K562 treated with DMSO at 1 percent for 24 hours (cell line): ENCODE results near the gene TJP3. TPM values are rescaled to one million over a fixed set of nuclear protein-coding genes. Genes with fewer than 3 reads are reported as not detected.

Experiments used
- total RNA-seq: library from RNA; unstranded; fragments of 300-600 nt; gene quantifications from 2 replicates; pipeline ENCODE4 v1.2.3, GENCODE V29; 2022; ENCODE audit warnings: low read depth; ENCODE audit not compliant: insufficient read depth

The TJP3 gene, protein sequence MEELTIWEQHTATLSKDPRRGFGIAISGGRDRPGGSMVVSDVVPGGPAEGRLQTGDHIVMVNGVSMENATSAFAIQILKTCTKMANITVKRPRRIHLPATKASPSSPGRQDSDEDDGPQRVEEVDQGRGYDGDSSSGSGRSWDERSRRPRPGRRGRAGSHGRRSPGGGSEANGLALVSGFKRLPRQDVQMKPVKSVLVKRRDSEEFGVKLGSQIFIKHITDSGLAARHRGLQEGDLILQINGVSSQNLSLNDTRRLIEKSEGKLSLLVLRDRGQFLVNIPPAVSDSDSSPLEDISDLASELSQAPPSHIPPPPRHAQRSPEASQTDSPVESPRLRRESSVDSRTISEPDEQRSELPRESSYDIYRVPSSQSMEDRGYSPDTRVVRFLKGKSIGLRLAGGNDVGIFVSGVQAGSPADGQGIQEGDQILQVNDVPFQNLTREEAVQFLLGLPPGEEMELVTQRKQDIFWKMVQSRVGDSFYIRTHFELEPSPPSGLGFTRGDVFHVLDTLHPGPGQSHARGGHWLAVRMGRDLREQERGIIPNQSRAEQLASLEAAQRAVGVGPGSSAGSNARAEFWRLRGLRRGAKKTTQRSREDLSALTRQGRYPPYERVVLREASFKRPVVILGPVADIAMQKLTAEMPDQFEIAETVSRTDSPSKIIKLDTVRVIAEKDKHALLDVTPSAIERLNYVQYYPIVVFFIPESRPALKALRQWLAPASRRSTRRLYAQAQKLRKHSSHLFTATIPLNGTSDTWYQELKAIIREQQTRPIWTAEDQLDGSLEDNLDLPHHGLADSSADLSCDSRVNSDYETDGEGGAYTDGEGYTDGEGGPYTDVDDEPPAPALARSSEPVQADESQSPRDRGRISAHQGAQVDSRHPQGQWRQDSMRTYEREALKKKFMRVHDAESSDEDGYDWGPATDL
- 6.8 and 7.5 TPM in 2 replicates for total RNA-seq

DNA sequence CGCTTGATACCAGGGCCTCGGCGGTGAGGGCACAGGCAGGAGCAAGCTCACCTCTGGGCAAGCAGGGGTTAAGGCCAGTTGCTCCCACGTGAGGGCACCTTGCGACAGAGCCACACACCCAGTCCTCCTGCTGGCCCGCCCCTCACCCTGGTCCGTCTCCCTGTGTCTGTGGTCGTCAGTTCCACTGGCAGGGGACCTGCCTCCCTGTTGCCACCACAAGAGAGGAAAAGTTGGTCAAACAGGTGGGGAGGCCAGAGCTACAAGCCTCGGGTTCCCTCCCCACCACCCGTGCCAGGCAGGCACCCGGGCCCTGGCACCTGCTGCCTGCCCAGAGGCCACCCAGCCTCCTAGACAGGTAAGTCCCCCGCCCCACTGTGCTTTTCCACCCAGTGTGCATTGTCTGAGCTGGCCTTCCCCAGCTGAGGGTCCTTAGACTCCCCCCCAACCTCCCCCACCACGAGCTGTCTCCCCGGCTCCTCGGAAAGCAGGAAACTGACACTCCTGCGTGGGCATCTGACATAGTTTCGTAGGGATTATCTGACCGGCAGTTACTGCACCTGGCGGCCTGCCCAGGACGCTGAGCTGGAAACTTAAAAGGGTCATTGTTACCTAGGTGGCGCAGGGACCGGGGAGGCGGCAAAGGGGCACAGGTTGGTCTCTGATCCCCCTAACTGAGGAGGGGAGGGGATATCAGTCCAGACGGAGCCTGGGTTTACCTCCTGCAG, at the start of gene TJP3:
TJP3 (plus strand) TSS at position 178 of the 725 bp plus-strand sequence. CDS start 20,049 bp downstream, outside the sequence.

DNA sequence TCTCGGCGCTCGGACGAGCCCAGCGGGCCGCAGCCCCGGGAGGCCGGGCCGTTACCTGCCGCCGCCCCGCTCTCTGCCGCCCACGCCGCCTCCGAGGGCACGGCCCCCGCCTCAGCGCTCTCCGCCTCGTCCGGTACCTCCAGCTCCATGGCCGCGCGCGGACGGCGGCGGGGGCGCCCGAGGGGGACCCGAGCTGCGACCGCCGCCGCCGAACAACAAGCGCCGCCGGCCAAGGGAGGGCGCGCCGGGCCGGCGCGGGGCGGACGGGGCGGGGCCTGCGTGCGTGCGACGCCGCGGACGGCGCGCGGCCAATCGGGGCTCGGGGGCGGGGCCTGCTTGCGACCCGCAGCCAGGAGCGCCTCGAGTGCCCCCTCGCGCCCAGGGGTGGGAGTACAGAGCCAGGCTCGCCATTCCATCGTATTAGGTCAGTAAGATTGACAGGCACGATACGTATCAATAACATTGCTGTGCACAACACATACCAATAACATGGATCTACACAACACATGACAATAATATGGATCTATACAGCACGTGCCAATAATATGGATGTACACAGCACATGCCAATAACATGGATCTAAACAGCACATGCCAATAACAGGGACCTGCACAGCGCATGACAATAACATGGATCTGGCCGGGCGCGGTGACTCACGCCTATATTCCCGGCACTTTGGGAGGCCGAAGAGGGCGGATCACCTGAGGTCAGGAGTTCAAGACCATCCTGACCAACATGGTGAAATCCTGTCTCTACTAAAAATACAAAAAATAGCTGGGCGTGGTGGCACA, 7.7 kb upstream of the TJP3 start, which contains the start of gene PIP5K1C:
PIP5K1C (minus strand) TSS at position 227 of the 791 bp plus-strand sequence; CDS start at position 149, 78 bp downstream.

DNA sequence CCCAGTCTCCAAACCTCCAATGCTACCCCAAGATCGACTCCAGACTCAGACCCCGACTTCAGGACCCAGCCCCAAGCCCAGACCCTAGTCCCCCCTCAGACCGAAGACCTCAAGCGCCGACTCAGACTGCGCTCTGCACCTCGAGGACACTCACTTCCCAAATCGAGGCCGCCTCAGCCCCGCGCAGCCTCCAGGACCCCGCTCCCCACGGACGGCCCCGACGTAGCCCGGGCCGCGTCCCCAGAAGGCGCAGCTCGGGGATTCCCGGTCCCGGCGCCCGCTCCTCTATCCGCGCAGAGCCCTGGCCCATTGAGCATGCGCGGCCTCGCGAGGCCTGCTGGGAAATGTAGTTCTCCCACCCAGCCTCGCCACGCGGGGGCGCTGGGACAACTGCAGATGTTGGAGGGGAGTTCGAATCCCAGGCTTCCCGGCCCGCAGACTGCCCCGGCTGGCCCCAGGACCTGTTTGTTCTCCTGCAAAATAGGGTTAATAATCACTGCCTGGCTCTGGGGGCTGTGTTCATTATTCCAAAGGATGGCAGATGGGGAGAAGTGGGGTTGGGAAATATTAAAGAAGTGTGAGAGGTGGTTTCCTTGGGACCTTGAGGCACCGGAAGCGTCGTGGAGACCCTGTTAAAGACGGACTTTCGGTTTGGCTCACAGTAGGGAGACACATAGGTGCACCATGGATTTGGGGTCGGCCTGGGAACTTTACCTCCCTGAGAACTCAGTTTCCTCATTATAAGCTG, 53.4 kb downstream of the TJP3 start, which contains the start of gene APBA3:
APBA3 (minus strand) TSS at position 311 of the 748 bp plus-strand sequence. CDS start 1,428 bp downstream, outside the sequence.

DNA sequence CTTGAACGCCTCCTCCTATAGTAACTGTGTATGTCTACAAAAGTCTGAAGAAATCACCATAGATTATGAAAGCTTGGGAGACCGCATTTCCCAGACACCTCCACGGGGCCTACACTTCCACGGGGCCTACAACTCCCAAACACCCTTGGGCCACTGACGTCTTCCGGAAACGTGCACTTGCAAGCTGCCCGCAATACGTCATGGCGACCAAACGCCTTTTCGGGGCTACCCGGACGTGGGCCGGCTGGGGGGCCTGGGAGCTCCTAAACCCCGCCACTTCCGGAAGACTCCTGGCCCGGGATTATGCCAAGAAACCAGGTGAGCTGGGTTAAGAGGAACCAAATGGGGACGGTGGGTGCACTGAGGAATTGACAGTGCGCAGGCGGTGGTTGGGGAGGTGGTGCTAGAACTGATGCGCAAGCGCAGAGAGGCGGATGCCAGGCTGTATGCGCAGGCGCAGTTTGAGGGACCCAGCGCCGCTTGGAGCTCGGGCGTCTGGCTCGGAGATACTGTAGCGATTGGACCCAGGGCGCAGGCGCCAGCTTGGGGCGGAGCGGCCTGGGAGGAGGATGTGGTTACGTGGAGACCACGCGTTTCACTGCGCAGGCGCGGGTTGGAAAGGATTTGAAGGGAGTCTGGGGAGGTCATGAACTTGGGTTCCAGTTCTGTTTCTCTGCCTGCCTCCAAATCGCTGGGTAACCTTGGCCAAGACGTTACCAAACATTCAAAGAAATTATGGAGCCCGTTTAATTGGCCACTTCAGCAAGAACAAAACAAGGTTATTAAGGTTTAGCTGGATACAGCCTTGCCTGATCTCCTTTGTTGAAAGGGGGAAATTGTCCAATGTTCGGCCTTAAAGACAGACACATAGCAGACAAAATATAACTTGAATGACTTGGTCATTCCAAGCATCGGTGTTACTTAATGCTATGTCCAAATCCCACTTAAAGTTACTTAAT, 54.6 kb downstream of the TJP3 start, which contains the start of gene MRPL54:
MRPL54 (plus strand) TSS at position 182 of the 959 bp plus-strand sequence; CDS start at position 201, 19 bp downstream.

DNA sequence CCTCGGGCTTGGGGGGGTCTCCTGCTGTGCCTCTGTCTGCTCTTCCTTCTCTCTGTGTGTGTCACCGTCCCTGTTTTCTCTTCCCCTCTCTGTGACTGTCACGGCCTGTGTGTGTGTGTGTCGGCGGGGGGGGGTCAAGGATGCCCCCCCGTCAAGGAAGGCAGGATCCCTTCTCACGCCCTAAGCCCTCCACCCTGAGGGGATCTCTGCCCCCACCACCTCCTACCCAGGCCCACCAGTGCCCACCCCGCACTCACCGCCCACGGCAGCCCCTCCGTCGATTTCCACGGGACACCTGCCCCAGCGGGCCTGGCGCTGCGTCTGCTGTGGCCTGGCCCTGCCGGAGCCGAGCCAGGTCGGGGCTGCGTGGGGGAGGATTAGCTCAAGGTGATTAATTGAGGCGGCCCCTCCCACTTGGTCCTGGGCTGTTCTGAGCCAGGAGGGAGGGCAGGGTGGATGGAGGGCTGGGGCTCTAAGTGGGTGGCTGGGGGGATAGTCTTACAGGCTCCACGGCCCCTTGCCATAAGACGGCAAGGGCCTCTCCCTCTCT, 63.8 kb downstream of the TJP3 start, which contains the start of gene RAX2:
RAX2 (minus strand) TSS at position 323 of the 550 bp plus-strand sequence. CDS start 486 bp downstream, outside the sequence.

DNA sequence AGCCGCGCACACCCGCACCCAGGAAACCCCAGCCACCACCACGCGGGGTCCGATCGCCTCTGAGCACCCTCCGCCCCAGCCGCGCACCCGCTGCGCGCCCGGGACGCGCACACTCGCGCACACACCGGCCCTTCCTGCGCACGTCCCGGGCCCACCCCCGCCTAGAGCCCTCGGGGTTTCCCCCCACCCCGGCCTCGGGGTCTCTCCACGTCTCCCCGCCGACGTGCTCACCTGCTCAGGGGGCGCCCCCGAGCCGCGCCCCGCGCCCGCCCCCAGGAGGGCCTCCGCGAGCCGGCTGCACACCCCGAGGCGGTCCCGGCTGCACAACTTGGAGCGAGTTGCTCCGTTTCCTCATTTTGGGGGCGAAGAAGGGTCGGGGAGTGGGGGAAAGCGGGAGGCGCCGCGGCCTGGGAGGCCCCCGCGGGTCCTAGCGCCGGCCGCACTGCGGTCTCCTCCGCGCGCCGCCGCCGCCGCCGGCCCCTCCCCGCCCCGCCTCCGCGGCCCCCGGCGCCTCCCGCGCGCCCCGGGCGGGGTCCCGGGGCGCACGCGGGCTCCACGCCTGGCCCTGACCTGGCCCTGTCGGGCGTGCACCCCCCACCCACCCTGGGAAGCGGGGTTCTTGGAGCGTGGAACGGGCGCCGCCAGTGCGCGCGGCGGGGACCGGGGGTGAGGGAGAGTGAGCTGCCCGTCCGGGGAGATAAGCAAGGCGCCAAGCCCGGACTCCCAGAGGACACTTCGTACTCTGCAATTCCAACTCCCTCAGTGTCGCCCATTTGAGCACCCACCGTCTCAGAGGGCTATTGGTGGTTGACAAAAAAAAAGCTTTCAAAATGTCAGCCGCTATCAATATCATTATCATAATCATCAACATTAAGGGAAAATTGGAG, 78.0 kb downstream of the TJP3 start, which contains the start of gene MATK:
MATK (minus strand) TSS at position 444 of the 887 bp plus-strand sequence. CDS start 1,246 bp downstream, outside the sequence.

Other genes starting within 250 kb of the TJP3 start
- gene SMIM24, start 227.9 kb upstream of the TJP3 start, total RNA-seq = 0.61 and 1.8 TPM in 2 replicates
- gene SMIM44, start 224.9 kb upstream of the TJP3 start, total RNA-seq = not detected in 2 replicates
- gene DOHH, start 207.7 kb upstream of the TJP3 start, total RNA-seq = 38.3 and 39.5 TPM in 2 replicates
- gene FZR1, start 202.1 kb upstream of the TJP3 start, total RNA-seq = 46.7 and 49.0 TPM in 2 replicates
- gene TEKTIP1, start 169.2 kb upstream of the TJP3 start, total RNA-seq = not detected in 2 replicates
- 162 and 181 TPM in 2 replicates for gene MFSD12, start 150.8 kb upstream of the TJP3 start, total RNA-seq
- 267 and 277 TPM in 2 replicates for gene HMG20B, start 135.4 kb upstream of the TJP3 start, total RNA-seq
- gene GIPC3, start 122.9 kb upstream of the TJP3 start, total RNA-seq = 2.8 and 3.8 TPM in 2 replicates
- gene TBXA2R, start 101.5 kb upstream of the TJP3 start, total RNA-seq = 22.2 and 25.4 TPM in 2 replicates
- 44.0 and 47.1 TPM in 2 replicates for gene CACTIN, start 81.6 kb upstream of the TJP3 start, total RNA-seq
- gene PIP5K1C, start 7.9 kb upstream of the TJP3 start, total RNA-seq = 41.6 and 42.5 TPM in 2 replicates
- gene APBA3, start 53.3 kb downstream of the TJP3 start, total RNA-seq = 35.5 and 39.2 TPM in 2 replicates
- gene MRPL54, start 54.3 kb downstream of the TJP3 start, total RNA-seq = 60.1 and 66.3 TPM in 2 replicates
- gene RAX2, start 63.8 kb downstream of the TJP3 start, total RNA-seq = not detected in 2 replicates
- 8.7 and 9.7 TPM in 2 replicates for gene MATK, start 78.0 kb downstream of the TJP3 start, total RNA-seq
- gene ZFR2, start 160.7 kb downstream of the TJP3 start, total RNA-seq = not detected in 2 replicates
- not detected in 2 replicates for gene ATCAY, start 172.3 kb downstream of the TJP3 start, total RNA-seq
- gene NMRK2, start 224.7 kb downstream of the TJP3 start, total RNA-seq = not detected in 2 replicates